ENCODE measurements around the gene INAFM2. TPM values are rescaled to one million over a fixed set of nuclear protein-coding genes. Genes with fewer than 3 reads are reported as not detected.
A peak's percentile ranks its signal among the peaks of the same experiment; 100 is the strongest.

The INAFM2 gene
- total RNA-seq, 1 donor from 2014 or later: 23.6 TPM

DNA sequence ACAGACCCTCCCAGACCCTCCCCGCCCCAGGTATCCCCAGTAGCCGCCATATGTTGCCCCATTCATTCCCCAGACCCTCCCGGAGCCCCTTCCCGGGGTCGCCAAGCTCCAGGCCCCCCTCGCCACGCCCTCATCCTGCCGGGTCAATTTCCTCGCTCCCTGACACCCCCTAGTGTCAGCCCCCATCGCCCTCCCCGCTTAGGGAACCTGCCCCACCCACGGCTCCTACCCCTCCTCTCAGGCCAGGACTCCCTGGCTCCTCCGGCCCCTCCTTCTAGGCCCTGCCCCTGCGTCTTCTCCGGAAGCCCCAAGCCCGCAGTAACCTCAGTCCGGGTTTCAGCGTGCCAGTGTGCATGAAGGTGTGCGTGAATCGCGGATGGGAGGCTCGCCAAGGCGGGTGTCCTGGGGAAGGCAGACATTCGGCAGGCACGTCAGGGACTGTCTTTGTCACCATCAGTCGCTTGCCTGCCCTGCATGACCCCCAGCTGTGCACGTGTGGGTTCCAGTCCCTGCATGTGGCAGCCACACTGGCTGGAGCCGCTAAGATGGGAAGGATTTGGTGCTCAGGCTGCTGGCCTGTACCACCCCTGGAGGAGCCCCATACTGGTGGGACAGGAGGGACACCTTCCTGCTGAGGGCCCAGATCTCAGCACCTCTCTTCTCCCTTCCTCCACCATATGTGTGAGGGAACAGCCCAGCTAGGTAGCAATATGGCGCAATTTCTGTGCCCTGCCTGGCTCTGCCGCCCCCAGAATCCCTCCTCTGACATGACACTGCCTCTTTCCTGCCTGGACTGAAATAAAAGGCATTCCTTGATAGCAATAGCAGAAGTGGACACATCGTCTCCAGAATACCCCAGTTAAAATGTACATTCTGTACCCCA, 35.2 kb downstream of the INAFM2 start:
- H3K27ac Mint-ChIP-seq: no peak overlapping the region
- no peak for DNase-seq (ENCODE audit: extremely low spot score, unreplicated experiment)
- TF ChIP-seq CTCF (conservative IDR thresholded peaks at IDR 0.05): no peak
- H3K9me3 Mint-ChIP-seq: no peaks in the 10 kb centered on the region
- H3K27me3 Mint-ChIP-seq: peaks cover 68% of the 10 kb centered on the region
- no peaks in the 10 kb centered on the region for H3K36me3 Mint-ChIP-seq
- peaks cover 13% of the 10 kb centered on the region for H3K4me1 Mint-ChIP-seq (ENCODE audit: unreplicated experiment)
- H3K4me3 Mint-ChIP-seq: peak overlapping the region; percentile 84

DNA sequence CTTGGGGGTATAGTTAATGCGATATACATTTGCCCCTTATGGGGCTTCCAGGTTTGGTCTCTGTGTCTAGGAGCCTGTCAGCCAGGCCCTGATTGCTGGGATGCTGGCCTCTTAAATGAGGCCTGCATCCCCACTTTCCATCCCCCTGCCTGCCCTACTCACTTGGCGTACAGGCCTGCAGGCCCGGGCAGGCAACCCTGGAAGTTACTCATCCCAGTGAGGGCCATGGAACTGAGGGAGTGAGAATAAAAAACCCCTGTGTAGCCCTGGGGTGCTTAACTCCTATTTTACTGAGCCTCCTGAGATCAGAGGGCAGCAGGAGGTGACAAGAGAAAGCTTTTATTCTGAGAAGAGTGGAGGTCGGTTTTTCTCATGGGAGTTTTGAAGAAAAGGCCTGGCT, 36.5 kb downstream of the INAFM2 start:
- H3K36me3 Mint-ChIP-seq: no peaks in the 10 kb centered on the region
- peaks cover 3% of the 10 kb centered on the region for H3K4me1 Mint-ChIP-seq (ENCODE audit: unreplicated experiment)
- peaks cover 69% of the 10 kb centered on the region for H3K27me3 Mint-ChIP-seq
- DNase-seq (ENCODE audit: extremely low spot score, unreplicated experiment): no peak
- no peak for TF ChIP-seq CTCF (conservative IDR thresholded peaks at IDR 0.05)
- no peaks in the 10 kb centered on the region for H3K9me3 Mint-ChIP-seq
- H3K27ac Mint-ChIP-seq: no peak overlapping the region
- H3K4me3 Mint-ChIP-seq: peak overlapping the region; percentile 84

- Mint-ChIP-seq H3K4me1 (ENCODE audit: unreplicated experiment) (peaks cover 3% of the 10 kb centered on the region), H3K9me3 (no peaks in the 10 kb centered on the region), H3K36me3 (no peaks in the 10 kb centered on the region)
Measured at GRCh38 chr15:40361640-40362039, 38.1 kb downstream of the INAFM2 start.

DNA sequence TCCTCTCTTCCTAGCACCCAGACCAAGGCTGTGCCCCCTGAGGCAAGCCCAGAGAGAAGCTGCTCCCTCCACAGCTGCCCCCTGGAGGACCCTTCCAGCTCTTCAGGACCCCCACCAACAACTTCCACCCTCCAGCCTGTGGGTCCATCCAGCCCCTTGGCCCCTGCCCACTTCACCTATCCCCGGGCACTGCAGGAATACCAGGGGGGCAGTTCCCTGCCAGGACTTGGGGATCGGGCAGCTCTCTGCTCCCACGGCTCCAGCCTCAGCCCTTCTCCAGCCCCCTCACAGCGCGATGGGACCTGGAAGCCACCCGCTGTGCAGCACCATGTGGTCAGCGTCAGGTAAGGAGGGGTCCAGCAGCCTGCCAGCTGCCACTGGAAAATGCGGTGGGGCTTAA, 40.1 kb downstream of the INAFM2 start:
- no peaks in the 10 kb centered on the region for H3K9me3 Mint-ChIP-seq
- H3K36me3 Mint-ChIP-seq: no peaks in the 10 kb centered on the region
- TF ChIP-seq CTCF (conservative IDR thresholded peaks at IDR 0.05): no peak
- peaks cover 83% of the 10 kb centered on the region for H3K27me3 Mint-ChIP-seq
- peaks cover 3% of the 10 kb centered on the region for H3K4me1 Mint-ChIP-seq (ENCODE audit: unreplicated experiment)
- H3K27ac Mint-ChIP-seq: no peak overlapping the region
- DNase-seq (ENCODE audit: extremely low spot score, unreplicated experiment): no peak
- H3K4me3 Mint-ChIP-seq: no peak overlapping the region

More at GRCh38 chr15:40361640-40362039, 38.1 kb downstream of the INAFM2 start:
- Mint-ChIP-seq H3K27ac (no peak overlapping the region), H3K27me3 (peaks cover 79% of the 10 kb centered on the region), H3K4me3 (no peak overlapping the region)
- no peak for TF ChIP-seq CTCF (conservative IDR thresholded peaks at IDR 0.05)
- no peak for DNase-seq (ENCODE audit: extremely low spot score, unreplicated experiment)

DNA sequence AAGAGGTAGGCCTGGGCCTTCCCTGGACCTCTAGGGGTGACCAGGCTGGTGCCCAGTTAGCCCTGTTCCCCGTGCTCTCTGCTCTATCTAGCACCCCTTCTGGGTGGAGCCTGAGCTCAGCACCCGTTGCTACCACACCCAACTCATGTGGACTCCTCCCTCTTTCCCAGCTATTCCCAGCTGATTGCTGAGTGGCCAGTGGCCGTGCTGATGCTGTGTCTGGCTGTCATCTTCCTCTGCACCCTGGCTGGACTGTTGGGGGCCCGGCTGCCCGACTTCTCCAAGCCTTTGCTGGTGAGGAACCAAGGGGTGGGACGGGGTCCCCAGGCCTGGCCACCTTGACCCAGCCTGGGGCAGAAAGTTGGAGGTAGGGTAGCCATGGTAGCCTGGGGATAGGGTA, 40.8 kb downstream of the INAFM2 start:
- no peak overlapping the region for H3K4me3 Mint-ChIP-seq
- no peak for DNase-seq (ENCODE audit: extremely low spot score, unreplicated experiment)
- peaks cover 80% of the 10 kb centered on the region for H3K27me3 Mint-ChIP-seq
- H3K4me1 Mint-ChIP-seq (ENCODE audit: unreplicated experiment): no peaks in the 10 kb centered on the region
- no peaks in the 10 kb centered on the region for H3K36me3 Mint-ChIP-seq
- no peak for TF ChIP-seq CTCF (conservative IDR thresholded peaks at IDR 0.05)
- no peaks in the 10 kb centered on the region for H3K9me3 Mint-ChIP-seq
- H3K27ac Mint-ChIP-seq: no peak overlapping the region

All from type B pancreatic cell (in vitro differentiated cells).